Parathyroid adenoma (tissue), 2 donors: Measurements from ENCODE around the gene RAPGEF1.

Experiments
- H2AFZ ChIP-seq: fragments of 300-600 bp; sonication (generic); one replicate; pipeline ENCODE4 v1.7.0; 2017; ENCODE audit warnings: antibody characterized with exemption, mild to moderate bottlenecking
- H3K27ac ChIP-seq: fragments of 300-600 bp; sonication (generic); one replicate; pipeline ENCODE4 v1.7.0; 2017
- H3K27me3 ChIP-seq: fragments of 300-600 bp; sonication (generic); one replicate; pipeline ENCODE4 v1.7.0; 2017; ENCODE audit warnings: low read length; ENCODE audit not compliant: control insufficient read depth, insufficient read depth
- H3K36me3 ChIP-seq: fragments of 300-600 bp; sonication (generic); one replicate; pipeline ENCODE4 v1.7.0; 2017; ENCODE audit warnings: low read length; ENCODE audit not compliant: control insufficient read depth, insufficient read depth
- H3K4me1 ChIP-seq: fragments of 300-600 bp; sonication (generic); one replicate; pipeline ENCODE4 v1.7.0; 2017; ENCODE audit warnings: control low read depth
- H3K4me2 ChIP-seq: fragments of 300-600 bp; sonication (generic); one replicate; pipeline ENCODE4 v1.7.0; 2017; ENCODE audit warnings: low read length
- H3K4me3 ChIP-seq: fragments of 300-600 bp; sonication (generic); one replicate; pipeline ENCODE4 v1.7.0; 2017; ENCODE audit warnings: low read depth, low read length
- H3K79me2 ChIP-seq: fragments of 300-600 bp; sonication (generic); one replicate; pipeline ENCODE4 v1.7.0; 2017; ENCODE audit warnings: control low read depth
- H3K9ac ChIP-seq: fragments of 300-600 bp; sonication (generic); one replicate; pipeline ENCODE4 v1.7.0; 2017; ENCODE audit warnings: mild to moderate bottlenecking
- H3K9me3 ChIP-seq: fragments of 300-600 bp; sonication (generic); one replicate; pipeline ENCODE4 v1.7.0; 2017; ENCODE audit warnings: low read length; ENCODE audit not compliant: control insufficient read depth
- CTCF ChIP-seq: fragments of 300-600 bp; sonication (generic); IDR thresholded peaks from one replicate; pipeline ENCODE4 v1.7.0; 2017; ENCODE audit warnings: antibody characterized with exemption, mild to moderate bottlenecking
- donor health status: primary hyperparathyroidism.

RAPGEF1 gene

GRCh38 chr9:131609099-131609830 lies 130.6 kb downstream of the RAPGEF1 start:
- peak overlapping the region; percentile 18 for H3K27ac ChIP-seq
- no peaks in the 10 kb centered on the region for H3K36me3 ChIP-seq
- H3K79me2 ChIP-seq: no peaks in the 10 kb centered on the region
- H3K4me1 ChIP-seq: peaks cover 3% of the 10 kb centered on the region
- H3K27me3 ChIP-seq: no peaks in the 10 kb centered on the region
- H3K9me3 ChIP-seq: no peaks in the 10 kb centered on the region
- no peak overlapping the region for H3K4me3 ChIP-seq
- TF ChIP-seq CTCF: no peak
- no peak overlapping the region for H3K9ac ChIP-seq
- no peak overlapping the region for H2AFZ ChIP-seq
- peak overlapping the region; percentile 66 for H3K4me2 ChIP-seq

- Histone ChIP-seq H2AFZ (peak overlapping the region; percentile 29), H3K4me2 (peak overlapping the region; percentile 66), H3K27ac (peak overlapping the region; percentile 18), H3K4me3 (peak overlapping the region; percentile 46), H3K9ac (no peak overlapping the region), H3K27me3 (no peaks in the 10 kb centered on the region), H3K9me3 (no peaks in the 10 kb centered on the region), H3K4me1 (peaks cover 3% of the 10 kb centered on the region), H3K79me2 (no peaks in the 10 kb centered on the region), H3K36me3 (no peaks in the 10 kb centered on the region)
- no peak for TF ChIP-seq CTCF
Observed at GRCh38 chr9:131608493-131609037, 131.3 kb downstream of the RAPGEF1 start.

- Histone ChIP-seq H3K36me3 (no peaks in the 10 kb centered on the region), H2AFZ (no peak overlapping the region), H3K4me1 (peaks cover 3% of the 10 kb centered on the region), H3K27me3 (no peaks in the 10 kb centered on the region), H3K79me2 (no peaks in the 10 kb centered on the region), H3K27ac (no peak overlapping the region), H3K4me2 (no peak overlapping the region), H3K4me3 (no peak overlapping the region), H3K9me3 (no peaks in the 10 kb centered on the region), H3K9ac (no peak overlapping the region)
- no peak for TF ChIP-seq CTCF
Observed at GRCh38 chr9:131607591-131607990, 132.3 kb downstream of the RAPGEF1 start.

- Histone ChIP-seq H3K27ac (no peak overlapping the region), H2AFZ (no peak overlapping the region), H3K4me1 (peaks cover 3% of the 10 kb centered on the region), H3K4me3 (no peak overlapping the region), H3K4me2 (no peak overlapping the region), H3K27me3 (no peaks in the 10 kb centered on the region), H3K9ac (no peak overlapping the region), H3K79me2 (no peaks in the 10 kb centered on the region), H3K9me3 (no peaks in the 10 kb centered on the region), H3K36me3 (no peaks in the 10 kb centered on the region)
- TF ChIP-seq CTCF: no peak
Observed at GRCh38 chr9:131606896-131607567, 132.8 kb downstream of the RAPGEF1 start.
